PFSK-1 (cell line): ENCODE measurements around the gene SLC22A14.

Experiments
- POLR2AphosphoS5 ChIP-seq: IDR thresholded peaks from 2 replicates; pipeline ENCODE4 v1.6.1; 2012; ENCODE audit warnings: low read depth, mild to moderate bottlenecking, control low read depth, low read length, moderate library complexity
- SIN3A ChIP-seq: IDR thresholded peaks from 2 replicates; pipeline ENCODE4 v1.6.1; 2012; ENCODE audit warnings: mild to moderate bottlenecking, low read length, moderate library complexity, borderline replicate concordance; ENCODE audit not compliant: insufficient read depth
- TAF1 ChIP-seq: IDR thresholded peaks from 2 replicates; pipeline ENCODE4 v1.6.1; 2012; ENCODE audit warnings: low read length, control low read depth, borderline replicate concordance; ENCODE audit not compliant: insufficient read depth
- TF ChIP-seq, protein P1 (sequence below), 2 experiments: IDR thresholded peaks; 2 replicates each; pipeline versions ENCODE4 v1.6.1 to v1.8.0; 2011 to 2012; ENCODE audit warnings: low read depth in 2 of 2, low read length in 2 of 2, control low read depth in 1 of 2, inconsistent platforms in 1 of 2, mild to moderate bottlenecking in 1 of 2, moderate library complexity in 1 of 2; ENCODE audit not compliant: insufficient read depth in 1 of 2

DNA sequence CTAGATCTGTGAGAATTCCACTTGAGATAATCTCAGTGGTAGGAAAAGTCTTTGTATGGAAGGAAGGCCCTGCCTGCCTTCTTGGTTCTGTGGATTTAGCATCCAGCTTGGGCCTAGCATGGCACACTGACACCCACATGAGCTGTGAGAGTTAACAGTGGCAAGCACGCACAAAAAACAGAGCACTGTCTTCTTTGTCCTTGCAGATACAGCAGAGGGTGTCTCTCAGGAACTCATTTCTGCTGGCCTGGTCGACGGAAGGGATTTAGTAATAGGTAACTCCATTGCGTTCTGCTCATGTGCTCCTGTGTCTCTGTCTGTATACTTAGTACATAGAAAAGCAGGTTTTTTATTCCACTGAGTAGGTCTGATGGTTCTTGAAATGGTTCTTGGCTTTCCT, 30.9 kb upstream of the SLC22A14 start:
- TF ChIP-seq TAF1 (no peak), SIN3A (no peak), POLR2AphosphoS5 (no peak)
- TF ChIP-seq, protein P1, sequence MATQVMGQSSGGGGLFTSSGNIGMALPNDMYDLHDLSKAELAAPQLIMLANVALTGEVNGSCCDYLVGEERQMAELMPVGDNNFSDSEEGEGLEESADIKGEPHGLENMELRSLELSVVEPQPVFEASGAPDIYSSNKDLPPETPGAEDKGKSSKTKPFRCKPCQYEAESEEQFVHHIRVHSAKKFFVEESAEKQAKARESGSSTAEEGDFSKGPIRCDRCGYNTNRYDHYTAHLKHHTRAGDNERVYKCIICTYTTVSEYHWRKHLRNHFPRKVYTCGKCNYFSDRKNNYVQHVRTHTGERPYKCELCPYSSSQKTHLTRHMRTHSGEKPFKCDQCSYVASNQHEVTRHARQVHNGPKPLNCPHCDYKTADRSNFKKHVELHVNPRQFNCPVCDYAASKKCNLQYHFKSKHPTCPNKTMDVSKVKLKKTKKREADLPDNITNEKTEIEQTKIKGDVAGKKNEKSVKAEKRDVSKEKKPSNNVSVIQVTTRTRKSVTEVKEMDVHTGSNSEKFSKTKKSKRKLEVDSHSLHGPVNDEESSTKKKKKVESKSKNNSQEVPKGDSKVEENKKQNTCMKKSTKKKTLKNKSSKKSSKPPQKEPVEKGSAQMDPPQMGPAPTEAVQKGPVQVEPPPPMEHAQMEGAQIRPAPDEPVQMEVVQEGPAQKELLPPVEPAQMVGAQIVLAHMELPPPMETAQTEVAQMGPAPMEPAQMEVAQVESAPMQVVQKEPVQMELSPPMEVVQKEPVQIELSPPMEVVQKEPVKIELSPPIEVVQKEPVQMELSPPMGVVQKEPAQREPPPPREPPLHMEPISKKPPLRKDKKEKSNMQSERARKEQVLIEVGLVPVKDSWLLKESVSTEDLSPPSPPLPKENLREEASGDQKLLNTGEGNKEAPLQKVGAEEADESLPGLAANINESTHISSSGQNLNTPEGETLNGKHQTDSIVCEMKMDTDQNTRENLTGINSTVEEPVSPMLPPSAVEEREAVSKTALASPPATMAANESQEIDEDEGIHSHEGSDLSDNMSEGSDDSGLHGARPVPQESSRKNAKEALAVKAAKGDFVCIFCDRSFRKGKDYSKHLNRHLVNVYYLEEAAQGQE (IDR thresholded peaks at IDR 0.05; ENCODE audit: insufficient read depth in 1 of 2, low read depth in 2 of 2, low read length in 2 of 2), result no peak
